ENCODE data around the gene SLC9A6.
A peak's percentile ranks its signal among the peaks of the same experiment; 100 is the strongest.

Gene SLC9A6

GRCh38 chrX:135975421-135975820 lies 9.8 kb upstream of the SLC9A6 start:
- Histone ChIP-seq H3K79me2 (ENCODE audit: insufficient read depth, low read length) (peaks cover 29% of the 10 kb centered on the region), H4K20me1 (ENCODE audit: insufficient read depth, low read length) (peaks cover 3% of the 10 kb centered on the region; the same call in 1 of the 2 replicates), H3K27ac (ENCODE audit: low read length) (no peak overlapping the region), H3K4me1 (ENCODE audit: insufficient read depth, low read length) (peaks cover 28% of the 10 kb centered on the region), H3K27me3 (ENCODE audit: insufficient read depth, low read length, poor library complexity) (no peaks in the 10 kb centered on the region), H3K9ac (ENCODE audit: low read depth, low read length) (no peak overlapping the region), H3K4me2 (ENCODE audit: insufficient read depth, low read length) (peak overlapping the region; percentile 84; the same call in 1 of the 2 replicates), H3K9me3 (ENCODE audit: insufficient read depth, low read length, severe bottlenecking) (no peaks in the 10 kb centered on the region), H3K4me3 (ENCODE audit: low read depth in 1 of 2, low read length in 2 of 2) (no peak overlapping the region), H2AFZ (ENCODE audit: low read depth, low read length) (no peak overlapping the region), H3K36me3 (ENCODE audit: insufficient read depth, low read length) (peaks cover 3% of the 10 kb centered on the region; the same call in 1 of the 2 replicates)
- DNase-seq (no peak), ATAC-seq (ENCODE audit: insufficient read depth, low read depth) (no peak)
- no peak for TF ChIP-seq EZH2 (IDR thresholded peaks at IDR 0.05; ENCODE audit: borderline replicate concordance, low read depth, low read length, severe bottlenecking)
- no peak for TF ChIP-seq CTCF (IDR thresholded peaks at IDR 0.05; ENCODE audit: borderline replicate concordance, extremely low read depth, low read length, poor library complexity, severe bottlenecking)

- Histone ChIP-seq H3K4me3 (ENCODE audit: low read depth in 1 of 2, low read length in 2 of 2) (no peak overlapping the region), H3K9me3 (ENCODE audit: insufficient read depth, low read length, severe bottlenecking) (no peaks in the 10 kb centered on the region), H3K27ac (ENCODE audit: low read length) (no peak overlapping the region), H2AFZ (ENCODE audit: low read depth, low read length) (no peak overlapping the region), H3K4me2 (ENCODE audit: insufficient read depth, low read length) (no peak overlapping the region), H3K27me3 (ENCODE audit: insufficient read depth, low read length, poor library complexity) (no peaks in the 10 kb centered on the region), H4K20me1 (ENCODE audit: insufficient read depth, low read length) (peaks cover 3% of the 10 kb centered on the region; the same call in 1 of the 2 replicates), H3K9ac (ENCODE audit: low read depth, low read length) (no peak overlapping the region), H3K4me1 (ENCODE audit: insufficient read depth, low read length) (peaks cover 15% of the 10 kb centered on the region), H3K79me2 (ENCODE audit: insufficient read depth, low read length) (peaks cover 12% of the 10 kb centered on the region), H3K36me3 (ENCODE audit: insufficient read depth, low read length) (peaks cover 3% of the 10 kb centered on the region; the same call in 1 of the 2 replicates)
- DNase-seq, result no peak
- TF ChIP-seq EZH2 (IDR thresholded peaks at IDR 0.05; ENCODE audit: borderline replicate concordance, low read depth, low read length, severe bottlenecking) (no peak), CTCF (IDR thresholded peaks at IDR 0.05; ENCODE audit: borderline replicate concordance, extremely low read depth, low read length, poor library complexity, severe bottlenecking) (no peak)
- no peak for ATAC-seq (ENCODE audit: insufficient read depth, low read depth)
Observed at GRCh38 chrX:135977611-135978010, 7.6 kb upstream of the SLC9A6 start.

- H3K9ac ChIP-seq (ENCODE audit: low read depth, low read length), result no peak overlapping the region
- no peak for ATAC-seq (ENCODE audit: insufficient read depth, low read depth)
- no peak overlapping the region for H2AFZ ChIP-seq (ENCODE audit: low read depth, low read length)
- H3K4me2 ChIP-seq (ENCODE audit: insufficient read depth, low read length), result no peak overlapping the region
- H3K27me3 ChIP-seq (ENCODE audit: insufficient read depth, low read length, poor library complexity), result no peaks in the 10 kb centered on the region
- TF ChIP-seq EZH2 (IDR thresholded peaks at IDR 0.05; ENCODE audit: borderline replicate concordance, low read depth, low read length, severe bottlenecking) (no peak), CTCF (IDR thresholded peaks at IDR 0.05; ENCODE audit: borderline replicate concordance, extremely low read depth, low read length, poor library complexity, severe bottlenecking) (no peak)
- no peaks in the 10 kb centered on the region for H3K36me3 ChIP-seq (ENCODE audit: insufficient read depth, low read length)
- H4K20me1 ChIP-seq (ENCODE audit: insufficient read depth, low read length), result no peaks in the 10 kb centered on the region
- H3K9me3 ChIP-seq (ENCODE audit: insufficient read depth, low read length, severe bottlenecking), result no peaks in the 10 kb centered on the region
- no peak overlapping the region for H3K27ac ChIP-seq (ENCODE audit: low read length)
- H3K4me3 ChIP-seq (ENCODE audit: low read depth in 1 of 2, low read length in 2 of 2), result no peak overlapping the region
- peaks cover 22% of the 10 kb centered on the region for H3K4me1 ChIP-seq (ENCODE audit: insufficient read depth, low read length)
- peaks cover 10% of the 10 kb centered on the region for H3K79me2 ChIP-seq (ENCODE audit: insufficient read depth, low read length)
- no peak for DNase-seq
Observed at GRCh38 chrX:135981010-135981409, 4.2 kb upstream of the SLC9A6 start.

GRCh38 chrX:135981668-135982067 lies 3.6 kb upstream of the SLC9A6 start:
- ATAC-seq (ENCODE audit: insufficient read depth, low read depth) (no peak), DNase-seq (no peak)
- no peak overlapping the region for H3K4me2 ChIP-seq (ENCODE audit: insufficient read depth, low read length)

More at GRCh38 chrX:135981668-135982067, 3.6 kb upstream of the SLC9A6 start:
- peaks cover 15% of the 10 kb centered on the region for H3K79me2 ChIP-seq (ENCODE audit: insufficient read depth, low read length)
- no peak overlapping the region for H3K4me3 ChIP-seq (ENCODE audit: low read depth in 1 of 2, low read length in 2 of 2)
- H3K36me3 ChIP-seq (ENCODE audit: insufficient read depth, low read length), result no peaks in the 10 kb centered on the region
- no peaks in the 10 kb centered on the region for H3K27me3 ChIP-seq (ENCODE audit: insufficient read depth, low read length, poor library complexity)
- H4K20me1 ChIP-seq (ENCODE audit: insufficient read depth, low read length), result no peaks in the 10 kb centered on the region
- H3K4me1 ChIP-seq (ENCODE audit: insufficient read depth, low read length), result peaks cover 29% of the 10 kb centered on the region
- no peak overlapping the region for H3K27ac ChIP-seq (ENCODE audit: low read length)
- TF ChIP-seq CTCF (IDR thresholded peaks at IDR 0.05; ENCODE audit: borderline replicate concordance, extremely low read depth, low read length, poor library complexity, severe bottlenecking) (no peak), EZH2 (IDR thresholded peaks at IDR 0.05; ENCODE audit: borderline replicate concordance, low read depth, low read length, severe bottlenecking) (no peak)
- no peak overlapping the region for H2AFZ ChIP-seq (ENCODE audit: low read depth, low read length)
- no peaks in the 10 kb centered on the region for H3K9me3 ChIP-seq (ENCODE audit: insufficient read depth, low read length, severe bottlenecking)
- no peak overlapping the region for H3K9ac ChIP-seq (ENCODE audit: low read depth, low read length)
